ENCODE data around the gene PTPN14.

GRCh38 chr1:214461305-214461704, 90.1 kb downstream of the PTPN14 start:
- TF ChIP-seq CTCF (IDR thresholded peaks at IDR 0.05) (no peak), POLR2A (IDR thresholded peaks at IDR 0.05) (no peak)

Data from transverse colon (tissue), 3 donors.